GM12873 (cell line): ENCODE data around the gene IGFN1.

Experiments used
- TF ChIP-seq, protein P1 (sequence below): IDR thresholded peaks from 2 replicates; pipeline ENCODE4 v1.5.1; 2012; ENCODE audit warnings: low read depth, mild to moderate bottlenecking, moderate library complexity, low read length, control low read depth; ENCODE audit not compliant: insufficient read depth; ENCODE audit errors: missing control alignments

IGFN1 gene

DNA sequence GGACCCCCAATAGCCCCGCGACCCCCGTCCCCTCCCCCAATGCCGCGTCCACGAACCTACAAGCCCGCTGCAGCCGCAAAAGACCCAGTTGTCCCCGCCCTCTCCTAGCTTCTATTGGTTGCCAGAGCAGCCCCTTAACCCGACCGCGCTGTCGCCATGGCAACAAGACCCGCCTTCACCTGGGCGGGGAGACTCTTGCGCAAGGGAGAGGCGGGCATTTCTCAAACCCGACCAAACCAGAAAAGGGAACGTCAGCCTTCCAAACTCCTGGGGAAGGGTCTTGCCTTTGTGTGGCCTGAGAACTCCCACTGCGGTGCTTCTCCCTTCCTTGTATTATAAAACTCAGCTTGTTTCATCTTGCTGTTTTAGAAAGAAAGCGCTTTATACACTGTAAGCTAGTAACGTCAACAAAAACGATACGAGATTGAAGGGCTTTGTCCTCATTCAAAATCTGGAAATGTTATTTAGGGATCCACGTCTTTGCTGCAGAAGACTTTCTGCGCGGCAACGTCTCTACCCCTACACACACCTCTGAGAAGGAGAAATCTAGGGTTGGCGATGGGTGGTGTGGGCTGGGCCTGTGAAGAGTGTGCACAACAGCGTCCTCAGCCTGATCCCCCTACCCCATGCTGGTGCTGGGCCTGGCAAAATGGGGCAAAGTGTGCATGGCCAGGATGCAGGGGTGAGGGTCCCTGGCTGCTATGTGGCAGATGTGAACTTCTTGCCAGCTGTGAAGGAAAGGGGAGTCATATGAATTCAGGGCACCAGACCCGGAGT is 36.0 kb upstream of the IGFN1 start, which contains the start of gene TMEM9:
TMEM9 (minus strand) TSS at position 86 of the 777 bp plus-strand sequence. CDS start 551 bp downstream, outside the sequence.
- TF ChIP-seq, protein P1, sequence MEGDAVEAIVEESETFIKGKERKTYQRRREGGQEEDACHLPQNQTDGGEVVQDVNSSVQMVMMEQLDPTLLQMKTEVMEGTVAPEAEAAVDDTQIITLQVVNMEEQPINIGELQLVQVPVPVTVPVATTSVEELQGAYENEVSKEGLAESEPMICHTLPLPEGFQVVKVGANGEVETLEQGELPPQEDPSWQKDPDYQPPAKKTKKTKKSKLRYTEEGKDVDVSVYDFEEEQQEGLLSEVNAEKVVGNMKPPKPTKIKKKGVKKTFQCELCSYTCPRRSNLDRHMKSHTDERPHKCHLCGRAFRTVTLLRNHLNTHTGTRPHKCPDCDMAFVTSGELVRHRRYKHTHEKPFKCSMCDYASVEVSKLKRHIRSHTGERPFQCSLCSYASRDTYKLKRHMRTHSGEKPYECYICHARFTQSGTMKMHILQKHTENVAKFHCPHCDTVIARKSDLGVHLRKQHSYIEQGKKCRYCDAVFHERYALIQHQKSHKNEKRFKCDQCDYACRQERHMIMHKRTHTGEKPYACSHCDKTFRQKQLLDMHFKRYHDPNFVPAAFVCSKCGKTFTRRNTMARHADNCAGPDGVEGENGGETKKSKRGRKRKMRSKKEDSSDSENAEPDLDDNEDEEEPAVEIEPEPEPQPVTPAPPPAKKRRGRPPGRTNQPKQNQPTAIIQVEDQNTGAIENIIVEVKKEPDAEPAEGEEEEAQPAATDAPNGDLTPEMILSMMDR, result no peak

DNA sequence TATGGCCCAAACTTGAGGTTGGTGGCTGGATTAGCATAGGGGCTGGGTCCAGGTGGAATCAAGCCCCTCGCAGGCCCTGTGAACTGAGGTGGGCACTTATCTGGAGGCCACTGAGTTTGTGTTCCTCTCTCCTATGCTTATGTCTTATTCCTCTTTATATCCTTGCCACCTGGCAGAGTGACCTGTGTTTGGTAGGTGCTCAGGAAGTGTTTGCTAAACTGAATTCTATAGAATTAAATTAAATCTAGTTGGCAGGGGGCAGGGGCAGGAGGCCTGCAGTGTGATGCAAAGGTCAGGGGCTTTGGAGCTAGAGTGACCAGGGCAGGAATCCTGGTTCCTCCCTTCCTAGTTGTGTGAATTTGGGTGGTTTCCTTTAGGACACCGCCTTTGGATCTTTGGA is 35.3 kb upstream of the IGFN1 start:
- TF ChIP-seq, protein P1, result no peak

DNA sequence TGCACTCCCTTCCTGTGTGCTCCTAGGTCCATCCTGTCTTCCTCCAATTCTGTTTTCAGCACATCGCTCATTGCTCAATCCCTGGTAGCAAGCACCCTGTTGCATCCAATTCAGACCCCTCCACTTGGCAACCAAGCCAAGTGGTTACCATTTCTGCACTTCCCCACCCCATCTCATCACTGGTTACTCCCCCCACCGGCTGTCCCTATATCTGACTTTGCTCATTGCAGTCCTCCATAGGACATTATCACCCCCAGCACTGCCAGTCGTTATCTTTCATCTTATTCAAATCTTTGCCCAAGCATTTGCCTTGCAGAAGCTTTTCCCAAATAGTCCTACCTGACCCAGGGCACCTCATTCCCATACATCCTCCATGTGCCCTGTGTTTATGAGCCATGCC is 34.3 kb upstream of the IGFN1 start:
- TF ChIP-seq, protein P1, result no peak

DNA sequence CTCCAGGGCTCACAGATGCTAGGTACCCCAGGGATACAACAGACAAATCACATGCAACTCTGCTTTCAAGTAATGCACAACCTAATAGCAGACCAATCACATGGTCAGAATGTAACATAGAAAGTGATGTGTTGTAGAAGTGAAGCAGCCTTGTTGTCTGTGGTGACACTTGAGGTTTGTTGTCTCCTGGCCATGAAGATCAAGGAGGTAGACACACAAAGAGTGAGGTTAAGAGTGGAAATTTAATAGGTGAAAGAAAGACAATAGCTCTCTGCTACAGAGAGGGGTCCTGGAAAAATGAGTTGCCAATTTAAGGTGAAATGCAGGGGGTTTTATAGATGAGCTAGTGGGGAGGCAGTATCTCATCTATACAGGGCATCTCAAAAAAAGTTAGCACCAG is 33.8 kb upstream of the IGFN1 start:
- TF ChIP-seq, protein P1, result no peak

DNA sequence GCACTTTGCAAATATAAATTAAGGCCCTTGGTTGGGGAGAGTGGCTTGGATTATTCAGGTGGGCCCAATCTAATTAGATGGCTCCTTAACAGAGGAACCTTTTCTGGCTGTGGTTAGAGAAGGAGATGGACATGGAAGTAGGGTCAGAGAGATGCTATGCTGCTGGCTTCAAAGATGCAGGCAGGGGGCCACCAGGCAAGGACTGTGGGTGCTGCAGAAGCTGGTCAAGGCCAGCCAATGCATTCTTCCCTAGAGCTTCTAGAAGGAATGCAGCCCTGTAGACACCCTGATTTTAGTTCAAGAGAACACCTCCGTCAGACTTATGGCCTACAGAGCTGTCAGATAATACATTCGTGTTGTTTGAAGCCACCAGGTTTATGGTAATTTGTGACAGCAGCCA is 32.7 kb upstream of the IGFN1 start:
- TF ChIP-seq, protein P1, result no peak

DNA sequence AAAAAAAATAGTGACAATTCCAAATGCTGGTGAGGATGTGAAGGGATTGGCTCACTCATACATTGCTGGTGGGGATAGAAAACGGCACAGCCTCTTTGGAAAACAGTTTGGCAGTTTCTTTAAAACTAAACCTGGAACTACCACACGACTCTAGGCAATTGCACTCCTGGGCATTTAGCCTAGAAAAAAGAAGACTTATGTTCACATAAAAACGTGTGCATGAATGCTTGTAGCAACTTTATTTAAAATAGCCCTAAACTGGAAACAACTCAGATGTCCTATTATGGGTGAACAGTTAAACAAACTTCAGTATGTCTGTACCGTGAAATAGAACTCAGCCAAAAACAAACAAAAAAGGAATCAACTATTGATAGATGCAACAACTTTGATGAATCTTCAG is 26.9 kb upstream of the IGFN1 start:
- TF ChIP-seq, protein P1, result no peak

DNA sequence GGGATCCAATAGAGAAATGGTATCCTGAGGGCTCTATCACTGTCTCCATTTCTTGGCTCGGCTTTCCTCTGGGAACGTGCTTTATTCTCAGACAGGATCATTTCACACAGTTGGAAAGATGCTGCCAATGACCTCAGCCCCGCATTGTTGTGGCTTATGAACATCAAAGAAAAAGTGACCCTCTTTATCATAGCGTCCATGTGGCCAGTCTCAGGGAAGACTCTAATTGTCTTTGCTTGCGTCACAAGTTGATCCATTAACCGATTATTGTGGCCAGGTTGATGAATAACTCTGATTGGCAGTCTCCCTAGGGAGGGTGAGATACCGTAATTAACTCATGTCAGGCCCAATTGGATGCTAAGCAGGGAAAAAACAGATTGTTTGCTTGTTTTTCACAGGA is 26.0 kb upstream of the IGFN1 start:
- TF ChIP-seq, protein P1, result no peak
